Measurements from ENCODE around the gene TSPY9.
"Not testable (repeated sequence)": the region's sequence is repeated elsewhere in the genome, so short reads cannot be mapped to it uniquely, and the experiment has no call there.

Gene TSPY9

GRCh38 chrY:9486967-9487366 lies at the start of gene TSPY9:
TSS of gene TSPY9 (plus strand) at chrY:9487267. CDS start at chrY:9487313, 46 bp downstream.
- not testable (repeated sequence) for DNase-seq

DNA sequence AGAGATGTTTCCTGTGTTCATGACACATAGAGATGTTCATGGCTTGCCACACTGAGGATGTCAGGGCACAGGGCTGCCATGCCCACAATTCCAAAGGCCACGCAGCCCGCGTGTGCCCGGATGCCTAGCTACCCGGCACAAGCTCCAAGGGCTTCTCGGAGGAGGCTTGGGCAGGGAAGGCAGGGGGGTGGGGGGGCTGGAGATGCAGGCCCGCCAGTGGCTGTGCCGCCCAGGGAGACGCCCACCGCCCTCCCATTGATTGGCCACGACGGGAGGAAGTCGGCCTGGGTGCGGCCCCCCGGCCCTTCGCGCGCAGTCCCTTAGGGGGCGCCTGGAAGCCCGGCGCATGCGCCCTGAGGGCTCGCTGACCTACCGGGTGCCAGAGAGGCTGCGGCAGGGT lies 20.4 kb upstream of the TSPY9 start, which contains the start of gene TSPY1:
TSS of gene TSPY1 (plus strand) at position 301 of the 400 bp plus-strand sequence. CDS start at position 347, 46 bp downstream.
- DNase-seq, result not testable (repeated sequence)

DNA sequence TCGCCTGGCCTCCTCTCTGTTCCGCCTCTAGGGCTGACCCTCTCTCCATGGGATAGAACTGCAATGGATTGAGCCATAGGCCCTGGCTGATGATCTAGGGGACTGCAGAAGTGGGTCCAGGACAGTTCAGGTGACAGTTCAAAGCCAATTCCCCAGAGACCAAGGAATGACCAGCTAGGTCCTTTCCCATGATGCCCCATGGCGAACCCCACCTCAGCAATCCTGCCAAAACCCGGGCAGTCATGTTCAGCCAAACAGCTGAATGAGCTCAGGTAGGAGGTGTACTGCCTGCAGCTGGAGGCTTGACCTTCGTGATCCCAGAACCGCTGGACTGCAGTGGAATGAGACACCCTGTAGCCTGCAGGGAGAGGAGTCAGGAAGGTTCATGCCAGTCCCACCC lies 17.3 kb downstream of the TSPY9 start:
- not testable (repeated sequence) for DNase-seq

GRCh38 chrY:9516287-9516686 lies 29.2 kb downstream of the TSPY9 start:
- not testable (repeated sequence) for DNase-seq

DNA sequence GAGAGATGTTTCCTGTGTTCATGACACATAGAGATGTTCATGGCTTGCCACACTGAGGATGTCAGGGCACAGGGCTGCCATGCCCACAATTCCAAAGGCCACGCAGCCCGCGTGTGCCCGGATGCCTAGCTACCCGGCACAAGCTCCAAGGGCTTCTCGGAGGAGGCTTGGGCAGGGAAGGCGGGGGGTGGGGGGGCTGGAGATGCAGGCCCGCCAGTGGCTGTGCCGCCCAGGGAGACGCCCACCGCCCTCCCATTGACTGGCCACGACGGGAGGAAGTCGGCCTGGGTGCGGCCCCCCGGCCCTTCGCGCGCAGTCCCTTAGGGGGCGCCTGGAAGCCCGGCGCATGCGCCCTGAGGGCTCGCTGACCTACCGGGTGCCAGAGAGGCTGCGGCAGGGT lies 40.5 kb downstream of the TSPY9 start, which contains the start of gene TSPY10:
TSS of gene TSPY10 (plus strand) at position 301 of the 400 bp plus-strand sequence. CDS start at position 347, 46 bp downstream.
- DNase-seq, result not testable (repeated sequence)

All from NCI-H1092 treated with DMSO at 0.1 percent for 48 hours (cell line).